Neural progenitor cell (in vitro differentiated cells): ENCODE data around the gene DPPA3. TPM values are rescaled to one million over a fixed set of nuclear protein-coding genes. Genes with fewer than 3 reads are reported as not detected.

ENCODE experiments used
- DNase-seq: peaks from one replicate; pipeline ENCODE4 v3.0.0-alpha.2; 2016; ENCODE audit warnings: low spot score
- H2AFZ ChIP-seq: fragments of 200-600 bp; sonication (generic); replicated peaks from 2 replicates; pipeline ENCODE4 v1.6.1; 2016; ENCODE audit warnings: antibody characterized with exemption
- H3F3A ChIP-seq: fragments of 200-600 bp; sonication (generic); 2 replicates; pipeline ENCODE4 v1.6.1; 2016; ENCODE audit warnings: antibody characterized with exemption, low read depth
- H3K27ac ChIP-seq: fragments of 200-600 bp; sonication (generic); 2 replicates; pipeline ENCODE4 v1.5.1; 2016; ENCODE audit warnings: mild to moderate bottlenecking
- H3K27me3 ChIP-seq: fragments of 200-600 bp; sonication (generic); 2 replicates; pipeline ENCODE4 v1.6.1; 2016; ENCODE audit warnings: mild to moderate bottlenecking, moderate library complexity
- H3K36me3 ChIP-seq: fragments of 200-600 bp; sonication (generic); 2 replicates; pipeline ENCODE4 v1.5.1; 2016
- H3K4me1 ChIP-seq: fragments of 200-600 bp; sonication (generic); 2 replicates; pipeline ENCODE4 v1.6.1; 2016; ENCODE audit warnings: mixed run types
- H3K4me2 ChIP-seq: fragments of 200-600 bp; sonication (generic); 2 replicates; pipeline ENCODE4 v1.6.1; 2016
- H3K4me3 ChIP-seq: fragments of 200-600 bp; sonication (generic); 2 replicates; pipeline ENCODE4 v1.5.1; 2016
- H3K79me2 ChIP-seq: fragments of 200-600 bp; sonication (generic); 2 replicates; pipeline ENCODE4 v1.6.1; 2016; ENCODE audit warnings: low read depth
- H3K9ac ChIP-seq: fragments of 200-600 bp; sonication (generic); 2 replicates; pipeline ENCODE4 v1.6.1; 2016
- H3K9me3 ChIP-seq: fragments of 200-600 bp; sonication (generic); 2 replicates; pipeline ENCODE4 v1.5.1; 2016; ENCODE audit warnings: low read depth
- H4K20me1 ChIP-seq: fragments of 200-600 bp; sonication (generic); 2 replicates; pipeline ENCODE4 v1.6.1; 2016; ENCODE audit warnings: low read depth
- H3K27ac Mint-ChIP-seq: 3 replicates; pipeline ENCODE4 v1.8.0; 2021; ENCODE audit warnings: mixed read lengths
- H3K27me3 Mint-ChIP-seq: 2 replicates; pipeline ENCODE4 v1.8.0; 2022; ENCODE audit warnings: low read depth, mild to moderate bottlenecking, inconsistent platforms, moderate library complexity, mixed read lengths; ENCODE audit not compliant: insufficient read depth
- H3K36me3 Mint-ChIP-seq: 3 replicates; pipeline ENCODE4 v1.8.0; 2021; ENCODE audit warnings: mixed read lengths
- H3K4me1 Mint-ChIP-seq: 3 replicates; pipeline ENCODE4 v1.8.0; 2021; ENCODE audit warnings: mixed read lengths
- H3K4me3 Mint-ChIP-seq: 3 replicates; pipeline ENCODE4 v1.8.0; 2021; ENCODE audit warnings: mild to moderate bottlenecking, moderate library complexity, mixed read lengths
- H3K9me3 Mint-ChIP-seq: 3 replicates; pipeline ENCODE4 v1.8.0; 2020; ENCODE audit warnings: mixed read lengths
- CTCF ChIP-seq: fragments of 200-600 bp; sonication (generic); IDR thresholded peaks from 2 replicates; pipeline ENCODE4 v1.5.1; 2017; ENCODE audit warnings: antibody characterized with exemption, mild to moderate bottlenecking
- EZH2 ChIP-seq: fragments of 200-600 bp; sonication (generic); IDR thresholded peaks from 2 replicates; pipeline ENCODE4 v1.6.1; 2017; ENCODE audit warnings: antibody characterized with exemption, mild to moderate bottlenecking, moderate library complexity
- EZH2phosphoT487 ChIP-seq: fragments of 200-600 bp; sonication (generic); IDR thresholded peaks from 2 replicates; pipeline ENCODE4 v1.6.1; 2017; ENCODE audit warnings: antibody characterized with exemption
- total RNA-seq: library from RNA; depleted of rRNA; stranded (reverse); fragments of >200 nt; gene quantifications from 2 replicates; pipeline ENCODE4 v1.2.3, GENCODE V29; 2015; ENCODE audit warnings: low replicate concordance

The DPPA3 gene
- total RNA-seq, 1 donor from 2014 or later = 0.13 TPM

GRCh38 chr12:7705846-7706245 lies 5.4 kb upstream of the DPPA3 start:
- no peaks in the 10 kb centered on the region for H3K36me3 Mint-ChIP-seq
- Histone ChIP-seq H3K4me2 (no peak overlapping the region), H3K9ac (no peak overlapping the region), H3K36me3 (no peaks in the 10 kb centered on the region), H3K4me3 (no peak overlapping the region), H3K79me2 (no peaks in the 10 kb centered on the region), H3K4me1 (peaks cover 11% of the 10 kb centered on the region), H3K9me3 (no peaks in the 10 kb centered on the region), H3F3A (peaks cover 15% of the 10 kb centered on the region), H4K20me1 (no peaks in the 10 kb centered on the region), H3K27ac (no peak overlapping the region), H3K27me3 (no peaks in the 10 kb centered on the region), H2AFZ (no peak overlapping the region)
- no peaks in the 10 kb centered on the region for H3K9me3 Mint-ChIP-seq
- no peak overlapping the region for H3K27ac Mint-ChIP-seq
- no peak for TF ChIP-seq CTCF
- no peak for TF ChIP-seq EZH2phosphoT487
- TF ChIP-seq EZH2 = no peak
- DNase-seq = no peak
- peaks cover 6% of the 10 kb centered on the region for H3K27me3 Mint-ChIP-seq
- H3K4me1 Mint-ChIP-seq = peaks cover 8% of the 10 kb centered on the region
- no peak overlapping the region for H3K4me3 Mint-ChIP-seq

- Histone ChIP-seq H3K27me3 (no peaks in the 10 kb centered on the region), H3K4me2 (peak overlapping the region; percentile 13), H3F3A (peaks cover 20% of the 10 kb centered on the region), H3K9me3 (no peaks in the 10 kb centered on the region), H4K20me1 (no peaks in the 10 kb centered on the region), H3K36me3 (no peaks in the 10 kb centered on the region), H3K4me3 (no peak overlapping the region), H3K27ac (no peak overlapping the region), H3K79me2 (no peaks in the 10 kb centered on the region), H3K9ac (no peak overlapping the region), H2AFZ (no peak overlapping the region), H3K4me1 (peaks cover 16% of the 10 kb centered on the region)
- peak; percentile 67 for DNase-seq
- Mint-ChIP-seq H3K27ac (no peak overlapping the region), H3K27me3 (peaks cover 6% of the 10 kb centered on the region), H3K9me3 (peaks cover 6% of the 10 kb centered on the region), H3K4me1 (peaks cover 8% of the 10 kb centered on the region), H3K4me3 (no peak overlapping the region), H3K36me3 (no peaks in the 10 kb centered on the region)
- TF ChIP-seq EZH2phosphoT487 (peak; percentile 46), CTCF (no peak)
These were observed 1.1 kb upstream of the DPPA3 start for GRCh38 chr12:7709969-7710675.

- no peaks in the 10 kb centered on the region for H3K36me3 Mint-ChIP-seq
- no peak overlapping the region for H3K4me3 Mint-ChIP-seq
- Histone ChIP-seq H3K4me2 (no peak overlapping the region), H3K36me3 (no peaks in the 10 kb centered on the region), H3F3A (peaks cover 20% of the 10 kb centered on the region), H3K4me1 (peaks cover 16% of the 10 kb centered on the region), H3K27ac (no peak overlapping the region), H3K79me2 (no peaks in the 10 kb centered on the region), H2AFZ (no peak overlapping the region), H4K20me1 (no peaks in the 10 kb centered on the region), H3K4me3 (no peak overlapping the region), H3K9ac (no peak overlapping the region), H3K9me3 (no peaks in the 10 kb centered on the region), H3K27me3 (no peaks in the 10 kb centered on the region)
- H3K27ac Mint-ChIP-seq = no peak overlapping the region
- H3K27me3 Mint-ChIP-seq = peaks cover 2% of the 10 kb centered on the region
- H3K4me1 Mint-ChIP-seq = peaks cover 15% of the 10 kb centered on the region
- no peak for TF ChIP-seq CTCF
- TF ChIP-seq EZH2 = no peak
- no peak for TF ChIP-seq EZH2phosphoT487
- DNase-seq = no peak
- H3K9me3 Mint-ChIP-seq = peaks cover 6% of the 10 kb centered on the region
These were observed 1.7 kb downstream of the DPPA3 start for GRCh38 chr12:7712841-7713442.
